OCI-LY3 (cell line): Measurements from ENCODE around the gene PRXL2B.

ENCODE experiments used
- EZH2phosphoT487 ChIP-seq: fragments of 200-600 bp; shearing (Covaris generic); IDR thresholded peaks from 2 replicates; pipeline ENCODE4 v1.6.1; 2018; ENCODE audit warnings: antibody characterized with exemption, mixed run types, low read depth
- TF ChIP-seq, protein P1 (sequence below): fragments of 200-600, 300-600 bp; sonication (generic); IDR thresholded peaks from 2 replicates; pipeline ENCODE4 v1.5.1; 2014; ENCODE audit warnings: antibody characterized with exemption, low read length, low read depth

DNA sequence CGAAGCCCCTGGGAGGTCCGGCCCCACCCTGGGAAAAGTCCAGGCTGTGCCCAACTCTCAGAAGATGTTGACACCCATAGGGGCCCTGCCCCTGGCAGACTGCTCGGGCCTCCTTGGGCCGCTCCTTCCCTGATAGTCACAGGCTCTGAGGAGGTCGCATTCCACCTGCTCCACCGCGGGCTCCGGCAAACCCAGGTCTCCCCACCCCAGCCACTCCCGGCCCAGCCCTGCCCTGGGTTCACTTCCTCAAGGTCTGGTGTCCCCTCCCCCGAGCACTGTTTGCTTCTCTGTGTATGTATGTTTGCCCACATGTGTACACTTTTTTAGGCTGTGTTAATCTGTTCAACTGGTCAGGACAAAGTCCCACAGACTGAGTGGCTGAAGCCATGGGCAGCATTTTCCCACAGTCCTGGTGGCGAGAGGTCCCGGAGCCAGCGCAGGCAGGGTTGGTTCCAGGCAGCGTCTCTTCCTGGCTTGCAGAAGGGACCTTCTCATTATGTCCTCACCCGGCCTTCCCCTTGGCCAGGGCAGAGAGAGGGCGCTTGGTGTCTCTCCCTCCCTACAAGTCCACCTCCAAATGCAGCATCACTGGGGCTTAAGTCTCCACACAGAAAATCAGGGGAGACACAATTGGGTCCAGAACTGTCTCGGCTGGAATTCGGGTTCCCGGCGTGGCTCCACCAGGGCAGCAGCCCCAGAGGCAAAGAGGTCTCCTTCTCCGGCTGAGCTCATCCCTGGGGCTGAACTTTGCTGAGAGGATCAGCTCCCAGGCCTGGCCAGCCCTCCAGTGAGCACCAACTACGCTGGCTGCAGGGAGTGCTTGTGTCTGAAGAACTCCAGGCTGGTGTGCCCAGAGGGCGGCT is 10.5 kb upstream of the PRXL2B start:
- TF ChIP-seq, protein P1, sequence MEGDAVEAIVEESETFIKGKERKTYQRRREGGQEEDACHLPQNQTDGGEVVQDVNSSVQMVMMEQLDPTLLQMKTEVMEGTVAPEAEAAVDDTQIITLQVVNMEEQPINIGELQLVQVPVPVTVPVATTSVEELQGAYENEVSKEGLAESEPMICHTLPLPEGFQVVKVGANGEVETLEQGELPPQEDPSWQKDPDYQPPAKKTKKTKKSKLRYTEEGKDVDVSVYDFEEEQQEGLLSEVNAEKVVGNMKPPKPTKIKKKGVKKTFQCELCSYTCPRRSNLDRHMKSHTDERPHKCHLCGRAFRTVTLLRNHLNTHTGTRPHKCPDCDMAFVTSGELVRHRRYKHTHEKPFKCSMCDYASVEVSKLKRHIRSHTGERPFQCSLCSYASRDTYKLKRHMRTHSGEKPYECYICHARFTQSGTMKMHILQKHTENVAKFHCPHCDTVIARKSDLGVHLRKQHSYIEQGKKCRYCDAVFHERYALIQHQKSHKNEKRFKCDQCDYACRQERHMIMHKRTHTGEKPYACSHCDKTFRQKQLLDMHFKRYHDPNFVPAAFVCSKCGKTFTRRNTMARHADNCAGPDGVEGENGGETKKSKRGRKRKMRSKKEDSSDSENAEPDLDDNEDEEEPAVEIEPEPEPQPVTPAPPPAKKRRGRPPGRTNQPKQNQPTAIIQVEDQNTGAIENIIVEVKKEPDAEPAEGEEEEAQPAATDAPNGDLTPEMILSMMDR, result no peak
- TF ChIP-seq EZH2phosphoT487, result no peak
